Choroid plexus epithelial cell (primary cell): Measurements from ENCODE around the gene CBX4.

Source experiments
- DNase-seq: peaks from one replicate; pipeline ENCODE4 v3.0.0-alpha.2; 2010; ENCODE audit warnings: low read depth
- H3K4me3 ChIP-seq: 2 replicates; pipeline ENCODE4 v1.5.1; 2011; ENCODE audit warnings: low read depth, mild to moderate bottlenecking, control low read depth, low read length, moderate library complexity
- TF ChIP-seq, protein P1 (sequence below): conservative IDR thresholded peaks from 2 replicates; pipeline ENCODE4 v1.5.1; 2011; ENCODE audit warnings: low read depth, mild to moderate bottlenecking, control low read depth, inconsistent platforms, low read length, moderate library complexity

CBX4 gene

DNA sequence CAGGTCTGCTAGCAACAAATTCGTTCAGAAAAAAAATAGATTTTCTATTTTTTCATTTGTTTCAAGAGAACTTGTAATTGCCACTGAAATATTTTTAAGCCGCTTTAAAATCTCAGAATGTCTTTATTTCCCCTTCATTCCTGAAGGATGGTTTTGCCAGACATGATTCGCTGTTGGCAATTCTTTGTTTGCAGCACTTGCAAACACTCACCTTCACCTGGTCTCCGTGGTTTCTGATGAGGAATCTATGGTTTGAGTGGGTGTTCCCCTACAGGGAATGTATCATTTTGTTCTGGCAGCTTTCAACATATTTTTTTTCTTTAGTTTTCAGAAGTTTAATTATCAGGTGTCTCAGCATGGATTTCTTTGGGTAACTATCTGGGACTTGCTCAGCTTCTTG is 36.3 kb upstream of the CBX4 start:
- TF ChIP-seq, protein P1, sequence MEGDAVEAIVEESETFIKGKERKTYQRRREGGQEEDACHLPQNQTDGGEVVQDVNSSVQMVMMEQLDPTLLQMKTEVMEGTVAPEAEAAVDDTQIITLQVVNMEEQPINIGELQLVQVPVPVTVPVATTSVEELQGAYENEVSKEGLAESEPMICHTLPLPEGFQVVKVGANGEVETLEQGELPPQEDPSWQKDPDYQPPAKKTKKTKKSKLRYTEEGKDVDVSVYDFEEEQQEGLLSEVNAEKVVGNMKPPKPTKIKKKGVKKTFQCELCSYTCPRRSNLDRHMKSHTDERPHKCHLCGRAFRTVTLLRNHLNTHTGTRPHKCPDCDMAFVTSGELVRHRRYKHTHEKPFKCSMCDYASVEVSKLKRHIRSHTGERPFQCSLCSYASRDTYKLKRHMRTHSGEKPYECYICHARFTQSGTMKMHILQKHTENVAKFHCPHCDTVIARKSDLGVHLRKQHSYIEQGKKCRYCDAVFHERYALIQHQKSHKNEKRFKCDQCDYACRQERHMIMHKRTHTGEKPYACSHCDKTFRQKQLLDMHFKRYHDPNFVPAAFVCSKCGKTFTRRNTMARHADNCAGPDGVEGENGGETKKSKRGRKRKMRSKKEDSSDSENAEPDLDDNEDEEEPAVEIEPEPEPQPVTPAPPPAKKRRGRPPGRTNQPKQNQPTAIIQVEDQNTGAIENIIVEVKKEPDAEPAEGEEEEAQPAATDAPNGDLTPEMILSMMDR, result no peak
- no peak for DNase-seq
- no peak overlapping the region for H3K4me3 ChIP-seq

DNA sequence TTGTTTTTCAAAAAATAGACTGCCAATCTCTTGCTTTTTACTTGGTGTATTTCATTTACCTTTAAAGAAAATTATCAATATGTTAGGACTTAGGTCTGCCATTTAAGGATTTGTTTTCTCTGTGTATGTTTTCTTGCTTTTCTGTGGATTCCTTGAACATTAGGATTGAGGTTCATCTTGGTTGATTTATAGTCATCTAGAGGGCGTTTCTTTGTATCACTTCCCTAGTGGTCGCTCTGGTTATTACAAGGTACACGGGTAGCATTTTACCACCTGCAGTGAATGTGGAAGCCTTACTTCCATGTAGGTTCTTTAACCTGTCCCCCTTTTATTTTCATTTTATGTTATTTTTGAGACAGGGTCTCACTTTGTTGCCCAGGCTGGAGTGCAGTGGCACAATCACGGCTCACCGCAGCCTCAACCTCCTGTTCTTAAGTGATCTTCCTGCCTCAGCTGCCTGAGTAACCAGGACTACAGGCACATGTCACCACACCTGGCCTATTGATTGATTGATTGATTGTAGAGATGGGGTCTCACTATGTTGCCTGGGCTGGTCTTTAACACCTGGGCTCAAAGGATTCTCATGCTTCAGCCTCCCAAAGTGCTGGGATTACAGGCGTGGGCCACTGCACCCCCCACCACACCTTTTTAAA is 35.2 kb upstream of the CBX4 start:
- peak; percentile 66 for DNase-seq
- no peak overlapping the region for H3K4me3 ChIP-seq
- TF ChIP-seq, protein P1, result peak; percentile 59

DNA sequence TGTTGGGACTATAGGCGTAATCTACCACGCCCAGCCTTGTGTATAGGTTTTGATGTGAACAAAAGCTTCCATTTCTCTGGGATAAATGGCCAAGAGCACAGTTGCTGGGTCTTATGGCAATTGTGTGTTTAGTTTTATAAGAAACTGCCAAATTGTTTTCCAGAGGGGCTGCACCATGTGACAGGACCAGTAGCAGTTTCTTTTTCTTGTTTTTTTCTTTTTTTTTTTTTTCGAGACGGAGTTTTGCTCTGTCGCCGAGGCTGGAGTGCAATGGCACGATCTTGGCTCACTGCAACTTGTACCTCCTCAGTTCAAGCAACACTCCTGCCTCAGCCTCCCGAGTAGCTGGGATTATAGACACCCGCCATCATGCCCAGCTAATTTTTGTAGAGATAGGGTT is 34.3 kb upstream of the CBX4 start:
- DNase-seq, result no peak
- H3K4me3 ChIP-seq, result no peak overlapping the region
- TF ChIP-seq, protein P1, result no peak

DNA sequence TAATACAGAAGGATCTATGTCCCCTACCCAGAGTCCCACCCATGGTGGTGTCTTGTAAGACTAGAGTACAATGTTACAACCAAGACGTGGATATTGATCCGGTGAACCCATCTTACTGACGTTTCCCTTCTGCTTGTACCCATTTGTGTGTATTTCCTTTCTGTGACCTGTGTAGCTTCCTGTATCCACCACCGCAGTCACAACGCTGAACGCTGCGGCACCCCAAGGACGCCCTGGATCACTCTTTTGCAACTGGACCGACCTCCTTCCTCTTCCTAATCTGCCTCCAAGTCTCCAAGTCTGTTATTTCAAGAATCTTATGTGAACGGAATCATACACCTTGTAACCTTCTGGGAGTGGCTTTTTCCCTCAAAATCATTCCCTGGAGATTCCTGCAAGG is 33.5 kb upstream of the CBX4 start:
- H3K4me3 ChIP-seq, result no peak overlapping the region
- DNase-seq, result no peak
- TF ChIP-seq, protein P1, result no peak

DNA sequence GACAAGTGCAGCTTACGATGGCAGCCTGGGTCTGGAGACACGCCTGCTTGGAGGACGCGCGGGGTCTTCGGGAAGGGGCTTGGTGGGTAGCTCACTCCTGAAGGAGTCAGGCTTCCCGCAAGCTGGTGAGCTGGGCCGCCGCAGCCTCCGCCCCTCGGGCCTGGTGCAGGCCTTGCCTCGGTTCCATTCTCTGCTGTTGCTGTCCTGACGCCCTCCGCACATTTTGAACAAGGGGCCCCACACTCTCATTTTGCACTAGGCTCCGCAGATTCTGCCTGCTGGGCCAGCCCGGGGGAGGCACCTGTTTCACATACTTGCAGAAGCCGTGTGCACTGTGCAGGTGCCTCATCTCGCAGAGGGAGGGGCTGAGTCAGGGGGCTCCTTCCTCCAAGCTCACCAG is 31.9 kb upstream of the CBX4 start:
- no peak overlapping the region for H3K4me3 ChIP-seq
- DNase-seq, result no peak
- TF ChIP-seq, protein P1, result no peak

DNA sequence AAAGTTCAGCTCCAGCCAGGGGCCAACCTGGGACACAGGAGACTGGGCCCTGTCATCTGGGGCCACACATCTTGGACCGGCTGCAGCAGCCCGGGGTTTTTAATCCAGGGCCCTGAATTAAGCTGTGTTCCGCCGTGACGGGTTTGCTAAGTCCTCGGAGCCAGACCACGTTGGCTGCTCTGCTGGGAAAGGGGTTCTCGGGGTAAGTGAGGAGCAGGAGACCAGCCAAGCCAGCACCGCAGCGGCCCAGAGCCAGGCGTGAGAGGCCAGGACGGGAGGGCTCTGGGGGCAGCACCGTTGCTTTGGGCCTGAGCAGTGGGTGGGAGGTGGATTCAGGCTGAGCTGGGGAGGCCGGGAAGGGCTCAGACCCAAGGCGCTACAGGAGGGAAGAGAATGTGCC is 31.3 kb upstream of the CBX4 start:
- TF ChIP-seq, protein P1, result no peak
- no peak for DNase-seq
- no peak overlapping the region for H3K4me3 ChIP-seq

DNA sequence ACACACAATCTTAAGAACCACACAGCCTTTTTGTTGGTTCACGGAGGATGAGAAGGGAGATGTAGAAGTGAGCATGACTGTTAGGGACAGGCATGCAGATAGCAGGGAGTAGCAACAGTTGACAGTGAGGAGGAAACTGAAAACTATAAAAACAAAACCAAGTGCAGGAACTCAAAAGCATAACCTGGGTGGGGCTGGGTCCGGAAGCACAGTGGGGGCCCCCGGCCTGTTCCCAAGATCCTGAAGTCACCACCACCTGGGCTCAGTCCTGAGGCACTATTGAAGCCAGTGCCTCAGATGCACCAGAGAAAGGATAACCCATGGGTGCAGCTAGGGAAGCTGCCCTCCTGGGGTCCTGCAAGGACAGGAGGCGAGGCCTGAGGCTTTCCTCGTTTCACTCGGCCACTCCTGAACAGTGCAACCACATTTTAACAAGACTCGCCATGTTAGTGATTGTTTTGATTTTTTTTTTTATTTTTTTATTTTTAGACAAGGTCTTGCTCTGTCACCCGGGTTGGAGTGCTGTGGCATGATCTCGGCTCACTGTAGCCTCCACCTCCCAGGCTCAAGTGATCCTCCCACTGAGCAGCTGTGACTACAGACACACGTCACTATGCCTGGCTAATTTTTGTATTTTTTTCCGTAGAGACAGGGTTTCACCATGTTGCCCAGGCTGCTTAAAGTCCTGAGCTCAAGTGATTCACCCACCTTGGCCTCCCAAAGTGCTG is 27.7 kb upstream of the CBX4 start:
- DNase-seq, result peak; percentile 28
- TF ChIP-seq, protein P1, result no peak
- H3K4me3 ChIP-seq, result no peak overlapping the region
